ENCODE data around the gene MOV10L1. TPM values are rescaled to one million over a fixed set of nuclear protein-coding genes. Genes with fewer than 3 reads are reported as not detected.

MOV10L1 gene
- total RNA-seq: not detected

GRCh38 chr22:50089682-50090411 lies at the start of gene MOV10L1:
MOV10L1 (plus strand) TSS chr22:50090006; CDS start chr22:50090089, 83 bp downstream.
- no peak for TF ChIP-seq CTCF (IDR thresholded peaks at IDR 0.05)
- DNase-seq (ENCODE audit: low spot score in 2 of 2): no peak
- Histone ChIP-seq H3K27ac (no peak within 1 kb of the TSS), H3K4me3 (peak within 1 kb of the TSS in 1 of 2 donors; percentile 5), H3K27me3 (no peaks in the 10 kb centered on the region), H3K36me3 (no peaks in the 10 kb centered on the region), H3K9me3 (no peaks in the 10 kb centered on the region), H3K4me1 (peaks cover 0 to 4% of the 10 kb centered on the region in 2 donors)
- intact Hi-C loops (cut with DNase I): no loop called here

GRCh38 chr22:50040717-50041116 lies 49.1 kb upstream of the MOV10L1 start:
- Histone ChIP-seq H3K27me3 (no peaks in the 10 kb centered on the region), H3K27ac (no peak overlapping the region), H3K9me3 (peaks cover 0 to 6% of the 10 kb centered on the region in 2 donors), H3K4me3 (no peak overlapping the region), H3K36me3 (no peaks in the 10 kb centered on the region), H3K4me1 (no peaks in the 10 kb centered on the region)
- TF ChIP-seq CTCF (IDR thresholded peaks at IDR 0.05): no peak
- DNase-seq (ENCODE audit: low spot score in 2 of 2): no peak
- intact Hi-C loops (cut with DNase I): no loop called here

- no peaks in the 10 kb centered on the region for H3K4me1 ChIP-seq
- intact Hi-C loops (cut with DNase I): no loop called here
- peaks cover 0 to 6% of the 10 kb centered on the region in 2 donors for H3K9me3 ChIP-seq
- H3K4me3 ChIP-seq: no peak overlapping the region
- H3K27me3 ChIP-seq: no peaks in the 10 kb centered on the region
- no peaks in the 10 kb centered on the region for H3K36me3 ChIP-seq
- no peak for DNase-seq (ENCODE audit: low spot score in 2 of 2)
- H3K27ac ChIP-seq: no peak overlapping the region
- no peak for TF ChIP-seq CTCF (IDR thresholded peaks at IDR 0.05)
These were observed 48.3 kb upstream of the MOV10L1 start for GRCh38 chr22:50041361-50042065.

- DNase-seq (ENCODE audit: low spot score in 2 of 2): no peak
These were observed 45.2 kb upstream of the MOV10L1 start for GRCh38 chr22:50044485-50045118.

More at GRCh38 chr22:50044485-50045118, 45.2 kb upstream of the MOV10L1 start:
- no peaks in the 10 kb centered on the region for H3K9me3 ChIP-seq
- no peak overlapping the region for H3K4me3 ChIP-seq
- no peak overlapping the region for H3K27ac ChIP-seq
- intact Hi-C loops (cut with DNase I): no loop called here
- no peaks in the 10 kb centered on the region for H3K4me1 ChIP-seq
- H3K27me3 ChIP-seq: no peaks in the 10 kb centered on the region
- TF ChIP-seq CTCF (IDR thresholded peaks at IDR 0.05): no peak
- H3K36me3 ChIP-seq: no peaks in the 10 kb centered on the region

Measured in ascending aorta (tissue), 2 donors.